ENCODE measurements around the gene TBX22.
"Not testable (repeated sequence)": the region's sequence is repeated elsewhere in the genome, so short reads cannot be mapped to it uniquely, and the experiment has no call there.

TBX22 gene, protein sequence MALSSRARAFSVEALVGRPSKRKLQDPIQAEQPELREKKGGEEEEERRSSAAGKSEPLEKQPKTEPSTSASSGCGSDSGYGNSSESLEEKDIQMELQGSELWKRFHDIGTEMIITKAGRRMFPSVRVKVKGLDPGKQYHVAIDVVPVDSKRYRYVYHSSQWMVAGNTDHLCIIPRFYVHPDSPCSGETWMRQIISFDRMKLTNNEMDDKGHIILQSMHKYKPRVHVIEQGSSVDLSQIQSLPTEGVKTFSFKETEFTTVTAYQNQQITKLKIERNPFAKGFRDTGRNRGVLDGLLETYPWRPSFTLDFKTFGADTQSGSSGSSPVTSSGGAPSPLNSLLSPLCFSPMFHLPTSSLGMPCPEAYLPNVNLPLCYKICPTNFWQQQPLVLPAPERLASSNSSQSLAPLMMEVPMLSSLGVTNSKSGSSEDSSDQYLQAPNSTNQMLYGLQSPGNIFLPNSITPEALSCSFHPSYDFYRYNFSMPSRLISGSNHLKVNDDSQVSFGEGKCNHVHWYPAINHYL

DNA sequence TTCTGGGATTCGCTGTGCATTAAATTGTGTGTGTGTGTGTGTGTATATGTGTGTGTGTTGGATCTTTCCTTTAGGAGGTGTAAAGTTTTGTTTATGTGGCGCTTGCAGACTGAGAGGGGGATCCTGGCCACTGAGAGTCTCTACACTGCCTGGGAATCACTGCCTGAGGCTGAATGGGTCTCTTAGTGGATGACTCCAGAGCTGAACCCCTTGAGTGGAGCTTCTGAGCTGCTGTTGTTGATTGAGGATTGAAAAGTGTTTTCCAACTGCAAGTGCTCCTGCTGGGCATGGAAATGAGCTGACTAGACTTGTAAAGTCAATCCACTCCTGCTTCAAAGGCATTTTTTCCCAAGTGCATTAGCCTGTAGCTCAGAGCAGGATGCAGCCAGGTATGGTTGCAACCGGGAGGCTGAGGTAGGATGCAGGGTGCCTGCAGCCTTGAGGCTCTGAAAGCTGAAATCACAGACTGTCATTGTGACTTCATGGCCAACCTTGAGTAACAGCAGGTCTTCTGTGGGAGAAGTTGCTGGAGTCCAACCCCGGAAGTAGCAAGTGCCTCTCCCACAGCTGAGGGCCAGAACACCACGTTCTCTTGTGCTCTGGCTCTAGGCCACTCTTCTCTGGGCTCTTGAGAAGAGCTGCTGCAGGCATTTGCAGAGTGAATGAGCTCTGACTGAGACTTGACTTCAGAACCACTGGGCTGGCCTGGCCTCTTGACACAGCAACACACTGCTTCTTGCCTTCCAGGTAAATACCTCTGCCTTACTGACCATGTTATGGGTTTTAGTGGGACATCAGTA is at the start of gene TBX22:
TSS of gene TBX22 (plus strand) at position 613 of the 800 bp plus-strand sequence. CDS start 7,517 bp downstream, outside the sequence.
- DNase-seq, result no peak

DNA sequence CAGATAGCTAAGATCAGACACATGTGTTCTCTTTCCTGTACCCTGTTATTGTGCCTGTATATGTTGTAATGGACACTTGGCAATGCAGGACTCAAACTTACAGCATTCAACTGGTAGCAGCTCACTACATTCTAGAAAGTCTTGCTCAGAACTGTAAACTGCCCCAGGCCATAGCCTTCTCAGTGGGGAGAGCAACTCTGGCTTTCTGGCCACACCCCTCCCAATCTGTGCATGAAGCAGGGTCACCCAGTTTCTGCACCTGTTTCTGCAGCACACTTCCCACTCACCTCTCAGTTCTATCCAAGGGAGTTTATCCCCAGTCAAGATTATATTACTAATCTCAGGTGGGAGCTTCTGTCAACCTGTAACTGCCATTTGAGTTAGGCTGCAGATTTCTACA is 38.9 kb upstream of the TBX22 start:
- DNase-seq, result no peak

DNA sequence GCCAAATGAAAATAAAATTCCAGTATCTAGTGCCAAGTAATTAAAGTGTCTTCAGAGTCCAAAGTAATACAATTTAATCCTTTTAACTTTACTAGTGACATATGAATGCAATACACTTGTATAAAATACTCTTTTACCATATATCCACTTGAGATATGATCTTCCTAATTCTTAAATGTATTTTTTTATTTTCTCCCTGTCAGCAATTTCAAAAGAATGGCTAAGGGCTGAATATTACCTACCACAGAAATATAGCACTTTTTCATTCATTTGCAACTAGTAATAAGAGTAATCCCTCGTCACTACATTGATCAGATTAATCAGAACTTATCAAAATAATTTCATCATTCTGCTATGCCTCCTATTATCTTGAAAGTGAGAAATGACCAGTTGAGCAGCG is 10.1 kb upstream of the TBX22 start:
- no peak for DNase-seq

DNA sequence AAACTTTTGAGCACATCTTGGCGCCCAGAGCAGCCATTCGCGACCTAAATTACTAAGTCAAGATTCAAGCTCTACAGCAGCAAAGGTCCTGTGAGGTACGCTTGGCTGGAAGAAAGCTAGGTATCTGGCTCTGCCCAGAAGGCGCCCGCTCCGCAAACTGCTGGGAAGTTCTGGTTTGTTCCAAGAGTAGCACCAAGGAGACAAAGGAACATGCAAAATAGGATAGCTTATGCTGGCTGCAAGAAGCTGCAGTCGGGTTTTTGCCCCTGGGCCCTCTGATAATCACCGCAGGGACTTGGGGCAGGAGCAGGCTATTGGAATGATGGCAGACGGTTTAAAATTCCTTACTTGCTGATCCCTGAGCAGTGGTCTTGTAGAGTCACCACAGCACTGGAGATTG is 3.0 kb upstream of the TBX22 start:
- no peak for DNase-seq

DNA sequence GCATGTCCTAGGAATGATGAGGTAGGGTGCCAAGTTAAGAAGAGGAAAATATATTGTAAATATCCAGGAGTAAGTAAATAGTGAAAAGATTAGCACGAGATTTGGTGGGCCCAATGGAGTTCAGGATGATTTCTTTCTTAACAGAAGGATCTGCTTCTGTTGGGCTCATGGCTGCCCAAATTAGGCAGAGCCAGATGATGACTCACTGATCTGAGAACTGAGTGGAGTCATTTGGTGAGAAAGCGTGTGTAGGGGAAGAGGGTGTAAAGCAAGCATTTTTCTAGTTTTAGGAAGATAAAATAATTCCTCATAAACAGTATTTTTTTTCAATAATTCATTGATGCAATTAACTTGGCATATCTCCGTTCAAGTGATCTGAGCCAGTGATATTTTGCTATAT is 1.6 kb downstream of the TBX22 start:
- DNase-seq, result no peak

DNA sequence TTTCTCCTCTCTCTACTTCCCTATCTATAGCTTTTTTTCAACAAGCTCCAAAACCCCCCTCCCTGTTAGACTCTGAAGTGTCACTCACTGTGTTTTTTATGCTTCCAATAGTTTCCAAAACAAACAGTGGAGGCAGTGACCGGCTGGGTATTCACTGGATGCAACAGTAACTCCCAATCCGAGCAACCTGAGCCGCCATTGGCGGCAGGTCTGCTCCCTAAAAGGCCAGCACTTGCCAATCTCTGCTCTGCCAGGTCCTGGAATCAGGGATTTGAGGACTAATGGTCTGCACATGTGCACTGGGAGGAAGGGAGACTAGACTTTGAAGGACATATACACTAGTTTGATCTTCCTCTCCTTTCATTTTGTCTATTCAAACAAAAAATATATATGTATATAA is 7.1 kb downstream of the TBX22 start:
- DNase-seq, result no peak

DNA sequence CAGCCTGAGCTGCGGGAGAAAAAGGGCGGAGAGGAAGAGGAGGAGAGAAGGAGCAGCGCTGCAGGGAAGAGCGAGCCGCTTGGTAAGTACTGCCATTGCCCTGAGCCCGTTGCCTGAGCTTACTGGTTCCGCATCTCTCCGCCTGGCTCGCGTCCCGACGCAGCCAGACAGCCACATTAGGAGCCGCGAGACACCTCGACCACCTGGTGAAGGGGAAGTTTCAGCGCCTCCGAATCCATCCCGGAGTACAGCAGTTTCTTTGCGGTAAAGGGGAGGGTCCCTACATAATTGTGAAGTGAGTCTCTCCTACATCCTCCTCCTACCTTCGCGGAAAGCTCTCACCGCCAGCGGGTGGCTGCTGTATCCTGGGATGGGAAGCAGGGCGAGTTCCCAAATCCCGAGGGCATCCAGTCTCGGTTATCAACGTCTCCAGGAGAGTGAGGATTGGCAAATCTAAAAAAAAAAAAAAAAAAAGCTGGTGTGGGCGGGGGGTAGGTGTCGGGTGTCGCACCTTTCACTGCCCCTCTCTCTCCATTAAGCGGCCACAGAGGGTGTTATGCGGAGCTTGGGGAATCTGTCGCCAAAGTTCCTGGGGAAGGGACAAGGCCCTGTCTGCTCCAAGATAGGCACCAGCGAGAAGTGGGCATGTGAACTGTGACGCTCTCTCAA is 7.9 kb downstream of the TBX22 start:
- peak; percentile 24 for DNase-seq

DNA sequence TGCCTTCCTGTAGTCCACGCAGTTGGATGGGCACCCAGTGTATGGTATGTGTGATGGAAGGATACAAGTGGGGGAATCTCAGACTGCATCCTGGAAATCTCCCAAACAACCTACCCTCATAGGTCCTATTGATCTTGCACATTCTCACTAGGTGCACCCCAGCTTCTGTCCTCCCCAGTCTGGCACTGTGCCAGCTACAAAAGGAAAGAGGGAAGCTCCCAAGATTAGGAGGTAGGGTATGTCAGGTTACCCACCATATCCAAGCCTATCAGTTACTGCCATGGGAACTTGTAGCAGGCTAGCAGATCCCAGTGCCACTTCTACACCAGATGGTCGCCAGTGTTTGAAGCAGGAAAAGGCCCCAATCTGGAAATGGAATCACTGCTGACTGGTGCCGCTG is 11.6 kb downstream of the TBX22 start:
- DNase-seq, result no peak

DNA sequence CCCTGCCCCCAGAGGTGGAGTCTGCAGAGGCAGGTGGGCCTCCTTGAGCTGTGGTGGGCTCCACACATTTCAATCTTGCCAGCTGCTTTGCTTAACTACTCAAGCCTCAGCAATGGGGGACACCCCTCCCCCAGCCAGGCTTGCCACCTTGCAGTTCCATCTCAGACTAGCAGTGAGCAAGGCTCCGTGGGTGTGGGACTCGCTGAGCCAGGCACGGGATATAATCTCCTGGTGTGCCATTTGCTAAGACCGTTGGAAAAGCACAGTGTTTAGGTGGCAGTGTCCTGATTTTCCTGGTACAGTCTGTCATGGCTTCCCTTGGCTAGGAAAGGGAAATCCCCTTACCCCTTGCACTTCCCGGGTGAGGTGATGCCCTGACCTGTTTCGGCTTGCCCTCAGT is 51.6 kb downstream of the TBX22 start:
- not testable (repeated sequence) for DNase-seq

DNA sequence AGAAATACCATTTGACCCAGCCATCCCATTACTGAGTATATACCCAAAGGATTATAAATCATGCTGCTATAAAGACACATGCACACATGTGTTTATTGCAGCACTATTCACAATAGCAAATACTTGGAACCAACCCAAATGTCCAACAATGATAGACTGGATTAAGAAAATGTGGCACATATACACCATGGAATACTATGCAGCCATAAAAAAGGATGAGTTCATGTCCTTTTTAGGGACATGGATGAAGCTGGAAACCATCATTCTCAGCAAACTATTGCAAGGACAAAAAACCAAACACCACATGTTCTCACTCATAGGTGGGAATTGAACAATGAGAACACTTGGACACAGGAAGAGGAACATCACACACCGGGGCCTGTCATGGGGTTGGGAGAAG is 61.1 kb downstream of the TBX22 start:
- not testable (repeated sequence) for DNase-seq

Measured in femur (tissue), 1 donor.